ENCODE data around the gene UNC45B. TPM values are rescaled to one million over a fixed set of nuclear protein-coding genes. Genes with fewer than 3 reads are reported as not detected.

UNC45B gene
- total and polyA plus RNA-seq, 2 donors (not counting 1 experiment from before 2014, with no cell fraction given): not detected

- Histone ChIP-seq H2AFZ (ENCODE audit: insufficient read depth, low read depth, low read length, poor library complexity, severe bottlenecking) (no peak overlapping the region), H3K79me2 (ENCODE audit: control insufficient read depth, insufficient read depth, low read length) (no peaks in the 10 kb centered on the region), H3K36me3 (replicated peaks in 1 of 2; ENCODE audit: control extremely low read depth in 1 of 2, control insufficient read depth in 1 of 2, extremely low read depth in 1 of 2, insufficient read depth in 2 of 2, low read length in 1 of 2) (no peaks in the 10 kb centered on the region), H3K4me2 (replicated peaks; ENCODE audit: low read depth, low read length, poor library complexity, severe bottlenecking) (no peak overlapping the region), H3K4me3 (ENCODE audit: control extremely low read depth in 1 of 5, extremely low read depth in 1 of 5, insufficient read depth in 1 of 5, low read depth in 2 of 5, low read length in 4 of 5) (no peak overlapping the region), H3K27me3 (replicated peaks in 1 of 4; ENCODE audit: control extremely low read depth in 1 of 4, control insufficient read depth in 3 of 4, insufficient read depth in 4 of 4, low read length in 3 of 4) (no peaks in the 10 kb centered on the region), H3K9ac (ENCODE audit: low read length) (no peak overlapping the region), H3K4me1 (ENCODE audit: control insufficient read depth in 2 of 2, insufficient read depth in 2 of 2, low read length in 2 of 2) (no peaks in the 10 kb centered on the region), H4K20me1 (ENCODE audit: control insufficient read depth, insufficient read depth, low read length, poor library complexity, severe bottlenecking) (no peaks in the 10 kb centered on the region), H3K27ac (ENCODE audit: low read length in 2 of 2) (no peak overlapping the region), H3K9me3 (ENCODE audit: control extremely low read depth in 1 of 3, control insufficient read depth in 2 of 3, insufficient read depth in 1 of 3, low read length in 2 of 3) (no peaks in the 10 kb centered on the region)
- Mint-ChIP-seq H3K9me3 (ENCODE audit: insufficient read depth) (no peaks in the 10 kb centered on the region), H3K27me3 (peaks cover 20% of the 10 kb centered on the region), H3K27ac (no peak overlapping the region), H3K4me1 (no peaks in the 10 kb centered on the region), H3K4me3 (no peak overlapping the region)
- ATAC-seq (ENCODE audit: low read depth): no peak
- intact Hi-C loops (cut with micrococcal nuclease): no loop called here
- CTCF ChIA-PET: no interaction called here
- TF ChIP-seq EZH2 (IDR thresholded peaks at IDR 0.05; ENCODE audit: borderline replicate concordance, insufficient read depth, low read depth, low read length, poor library complexity, severe bottlenecking): no peak
- TF ChIP-seq, protein P1, sequence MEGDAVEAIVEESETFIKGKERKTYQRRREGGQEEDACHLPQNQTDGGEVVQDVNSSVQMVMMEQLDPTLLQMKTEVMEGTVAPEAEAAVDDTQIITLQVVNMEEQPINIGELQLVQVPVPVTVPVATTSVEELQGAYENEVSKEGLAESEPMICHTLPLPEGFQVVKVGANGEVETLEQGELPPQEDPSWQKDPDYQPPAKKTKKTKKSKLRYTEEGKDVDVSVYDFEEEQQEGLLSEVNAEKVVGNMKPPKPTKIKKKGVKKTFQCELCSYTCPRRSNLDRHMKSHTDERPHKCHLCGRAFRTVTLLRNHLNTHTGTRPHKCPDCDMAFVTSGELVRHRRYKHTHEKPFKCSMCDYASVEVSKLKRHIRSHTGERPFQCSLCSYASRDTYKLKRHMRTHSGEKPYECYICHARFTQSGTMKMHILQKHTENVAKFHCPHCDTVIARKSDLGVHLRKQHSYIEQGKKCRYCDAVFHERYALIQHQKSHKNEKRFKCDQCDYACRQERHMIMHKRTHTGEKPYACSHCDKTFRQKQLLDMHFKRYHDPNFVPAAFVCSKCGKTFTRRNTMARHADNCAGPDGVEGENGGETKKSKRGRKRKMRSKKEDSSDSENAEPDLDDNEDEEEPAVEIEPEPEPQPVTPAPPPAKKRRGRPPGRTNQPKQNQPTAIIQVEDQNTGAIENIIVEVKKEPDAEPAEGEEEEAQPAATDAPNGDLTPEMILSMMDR (IDR thresholded peaks at IDR 0.05): no peak
- no CpG with 5 or more reads among the region's 1 CpG for WGBS (ENCODE audit: insufficient coverage)
- POLR2A ChIA-PET: interaction anchor here (0.5 kb wide), 1 partner anchor 32 kb away, joined by 8 read pairs; no protein-coding TSS in a partner anchor
- DNase-seq: no peak
These were observed 38.2 kb downstream of the UNC45B start for GRCh38 chr17:35185849-35186248.

- WGBS (ENCODE audit: insufficient coverage): 100% methylated on average over 1 of the region's 2 CpGs
- H3K9me3 Mint-ChIP-seq (ENCODE audit: insufficient read depth): no peaks in the 10 kb centered on the region
- Histone ChIP-seq H3K4me1 (ENCODE audit: control insufficient read depth in 2 of 2, insufficient read depth in 2 of 2, low read length in 2 of 2) (no peaks in the 10 kb centered on the region), H3K9ac (ENCODE audit: low read length) (no peak overlapping the region), H3K36me3 (replicated peaks in 1 of 2; ENCODE audit: control extremely low read depth in 1 of 2, control insufficient read depth in 1 of 2, extremely low read depth in 1 of 2, insufficient read depth in 2 of 2, low read length in 1 of 2) (no peaks in the 10 kb centered on the region), H3K27ac (ENCODE audit: low read length in 2 of 2) (no peak overlapping the region), H3K79me2 (ENCODE audit: control insufficient read depth, insufficient read depth, low read length) (no peaks in the 10 kb centered on the region), H2AFZ (ENCODE audit: insufficient read depth, low read depth, low read length, poor library complexity, severe bottlenecking) (no peak overlapping the region), H3K27me3 (replicated peaks in 1 of 4; ENCODE audit: control extremely low read depth in 1 of 4, control insufficient read depth in 3 of 4, insufficient read depth in 4 of 4, low read length in 3 of 4) (peaks cover 0 to 2% (median 0%) of the 10 kb centered on the region in 4 experiments), H3K4me3 (ENCODE audit: control extremely low read depth in 1 of 5, extremely low read depth in 1 of 5, insufficient read depth in 1 of 5, low read depth in 2 of 5, low read length in 4 of 5) (no peak overlapping the region), H3K4me2 (replicated peaks; ENCODE audit: low read depth, low read length, poor library complexity, severe bottlenecking) (no peak overlapping the region), H4K20me1 (ENCODE audit: control insufficient read depth, insufficient read depth, low read length, poor library complexity, severe bottlenecking) (no peaks in the 10 kb centered on the region), H3K9me3 (ENCODE audit: control extremely low read depth in 1 of 3, control insufficient read depth in 2 of 3, insufficient read depth in 1 of 3, low read length in 2 of 3) (no peaks in the 10 kb centered on the region)
- intact Hi-C loops (cut with micrococcal nuclease): no loop called here
- peaks cover 21% of the 10 kb centered on the region for H3K27me3 Mint-ChIP-seq
- TF ChIP-seq EZH2 (IDR thresholded peaks at IDR 0.05; ENCODE audit: borderline replicate concordance, insufficient read depth, low read depth, low read length, poor library complexity, severe bottlenecking): no peak
- TF ChIP-seq, protein P1 (IDR thresholded peaks at IDR 0.05): no peak
- no peaks in the 10 kb centered on the region for H3K4me1 Mint-ChIP-seq
- POLR2A ChIA-PET: no interaction called here
- ATAC-seq (ENCODE audit: low read depth) (no peak), DNase-seq (no peak)
- no peak overlapping the region for H3K27ac Mint-ChIP-seq
- no peak overlapping the region for H3K4me3 Mint-ChIP-seq
- CTCF ChIA-PET: interaction anchor here (0.7 kb wide), 1 partner anchor 9 kb away, joined by 4 read pairs; no protein-coding TSS in a partner anchor
These were observed 39.9 kb downstream of the UNC45B start for GRCh38 chr17:35187481-35187880.

Data from B cell (primary cell).